LNCaP clone FGC (cell line): ENCODE data around the gene HDHD3.

Source experiments
- DNase-seq: peaks from one replicate; pipeline ENCODE4 v3.0.0-alpha.2; 2011; ENCODE audit warnings: low read depth
- H3K4me3 ChIP-seq: 2 replicates; pipeline ENCODE4 v1.5.1; 2011; ENCODE audit warnings: mild to moderate bottlenecking, low read depth, low read length, control low read depth
- CTCF ChIP-seq: IDR thresholded peaks from 2 replicates; pipeline ENCODE4 v1.5.1; 2012; ENCODE audit warnings: mild to moderate bottlenecking; ENCODE audit not compliant: control insufficient read depth, insufficient read depth; ENCODE audit errors: extremely low read depth

HDHD3 gene

GRCh38 chr9:113398796-113399195 is 22.0 kb upstream of the HDHD3 start:
- no peak for DNase-seq
- no peak overlapping the region for H3K4me3 ChIP-seq
- TF ChIP-seq CTCF = no peak

- no peak for DNase-seq
- TF ChIP-seq CTCF = no peak
- no peak overlapping the region for H3K4me3 ChIP-seq
These were observed 20.4 kb upstream of the HDHD3 start for GRCh38 chr9:113397203-113397631.

DNA sequence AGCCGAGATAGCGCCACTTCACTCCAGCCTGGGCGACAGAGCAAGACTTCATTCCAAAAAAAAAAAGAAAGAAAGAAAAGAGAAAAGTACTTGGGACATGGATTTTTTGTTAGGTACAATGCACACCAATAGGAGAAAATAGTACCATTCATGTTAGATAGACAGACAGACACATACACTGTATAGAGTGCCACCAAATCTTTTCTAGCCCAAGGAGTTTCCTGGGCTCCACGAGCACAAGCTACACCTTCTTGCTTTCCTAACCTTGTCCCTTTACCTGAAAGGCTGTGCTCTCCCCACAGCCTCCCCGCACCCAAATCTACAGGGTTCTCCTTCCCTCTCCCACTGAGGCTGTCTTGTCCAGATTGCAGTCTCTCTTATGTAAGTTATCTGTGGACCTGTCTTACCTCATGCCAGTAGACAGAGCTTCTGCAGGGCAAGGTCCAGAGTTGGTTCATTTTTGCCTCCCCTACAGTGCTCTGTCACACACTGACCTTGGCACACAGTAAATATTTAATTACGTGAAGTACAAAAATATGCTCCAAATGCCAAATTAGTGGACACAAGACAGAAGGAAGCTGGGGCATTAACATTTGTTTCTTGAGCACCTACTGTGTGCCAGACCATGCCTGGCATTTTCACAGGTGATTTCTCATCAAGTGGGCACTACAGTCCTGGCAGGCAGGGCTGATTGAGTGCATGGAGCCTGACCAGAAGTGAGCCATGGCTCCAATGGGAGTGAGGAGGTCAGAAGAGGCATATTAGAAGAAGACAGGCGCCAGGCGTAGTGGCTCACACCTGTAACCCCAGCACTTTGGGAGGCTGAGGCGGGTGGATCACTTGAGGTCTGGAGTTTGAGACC is 18.4 kb upstream of the HDHD3 start:
- TF ChIP-seq CTCF = no peak
- H3K4me3 ChIP-seq = no peak overlapping the region
- no peak for DNase-seq

DNA sequence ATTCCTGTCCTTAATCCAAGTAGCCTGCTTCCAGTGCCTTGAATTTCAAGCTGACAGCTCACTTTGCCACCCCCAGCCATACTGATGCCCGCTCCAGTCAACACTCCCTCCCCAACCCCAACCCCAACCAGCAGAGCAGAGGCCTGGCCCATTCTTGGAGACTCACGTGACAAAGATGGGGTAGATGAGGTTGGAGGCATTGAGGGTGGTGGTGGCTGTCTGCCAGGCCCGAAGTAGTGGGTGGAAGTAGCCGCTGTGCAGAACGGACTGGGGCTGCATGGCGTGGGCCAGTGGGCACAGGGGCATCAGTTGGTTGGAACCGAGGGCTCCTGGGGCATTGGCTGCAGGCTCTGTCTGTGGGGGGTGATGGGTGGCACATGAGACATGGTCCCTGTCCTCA is 16.5 kb upstream of the HDHD3 start:
- H3K4me3 ChIP-seq = no peak overlapping the region
- TF ChIP-seq CTCF = no peak
- DNase-seq = no peak

DNA sequence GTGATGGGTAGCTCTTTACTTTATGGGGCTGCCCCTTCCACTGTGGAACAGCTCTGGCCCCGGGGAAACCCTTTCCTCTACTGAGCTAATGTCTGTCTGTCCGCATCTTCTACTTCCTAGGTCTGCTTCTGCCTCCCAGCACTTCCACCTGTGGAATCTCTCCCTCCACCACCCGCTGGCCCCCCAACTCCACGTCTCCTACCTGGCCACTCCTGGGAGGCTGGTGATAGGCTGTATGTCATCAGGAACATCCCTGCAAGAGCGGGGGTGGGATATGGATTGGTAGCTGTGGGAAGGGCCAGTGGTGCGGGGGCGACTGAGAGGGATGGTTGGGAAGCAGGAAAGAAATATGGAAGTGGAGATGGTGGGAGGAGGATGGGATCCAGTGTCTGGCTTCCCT is 15.1 kb upstream of the HDHD3 start:
- TF ChIP-seq CTCF = no peak
- DNase-seq = no peak
- H3K4me3 ChIP-seq = no peak overlapping the region

DNA sequence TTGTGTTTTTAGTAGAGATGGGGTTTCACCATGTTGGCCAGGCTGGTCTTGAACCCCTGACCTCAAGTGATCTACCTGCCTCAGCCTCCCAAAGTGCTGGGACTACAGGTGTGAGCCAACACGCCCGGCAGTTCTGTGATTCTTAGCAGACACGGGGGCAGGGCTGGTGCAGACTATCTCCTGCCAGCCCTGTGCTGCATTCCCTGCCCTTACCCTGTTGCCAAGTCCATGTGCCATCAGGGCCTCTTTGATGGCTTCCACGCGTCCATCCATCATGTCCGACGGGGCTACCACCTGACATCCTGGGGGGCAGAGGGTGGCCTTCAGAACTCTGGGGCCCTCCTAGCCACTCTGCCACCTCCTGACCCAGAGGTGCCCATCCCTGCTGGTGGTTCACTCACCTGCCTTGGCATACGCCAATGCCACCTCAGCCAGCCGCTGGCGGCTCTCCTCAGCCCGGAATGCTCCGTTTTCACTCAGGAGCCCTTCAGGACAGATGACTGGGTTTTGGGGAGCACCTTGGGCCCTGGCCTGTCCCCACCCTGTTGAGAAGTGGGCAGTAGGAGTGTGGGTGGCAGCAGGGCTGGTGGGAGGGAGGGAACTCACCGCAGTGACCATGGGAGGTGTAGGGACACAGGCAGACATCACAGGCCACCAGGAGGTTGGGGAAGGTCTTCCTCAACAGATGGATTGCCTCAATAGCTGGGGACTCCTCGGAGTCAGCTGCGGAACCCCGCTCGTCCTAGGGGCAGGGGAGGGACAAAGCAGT is 13.6 kb upstream of the HDHD3 start:
- DNase-seq = no peak
- no peak for TF ChIP-seq CTCF
- H3K4me3 ChIP-seq = no peak overlapping the region
